CD4-positive, CD25-positive, alpha-beta regulatory T cell (primary cell): ENCODE measurements around the gene SESTD1. TPM values are rescaled to one million over a fixed set of nuclear protein-coding genes. Genes with fewer than 3 reads are reported as not detected.

Experiments used
- ATAC-seq, 2 donors: fragments of 150-1000 bp; cut with Tn5 transposase; one replicate each; pipeline ENCODE4 v1.10.0; 2021; ENCODE audit warnings: low read depth in 2 of 2, moderate number of reproducible peaks in 2 of 2, moderate library complexity in 1 of 2
- DNase-seq, 3 donors: peaks; one replicate each; pipeline versions ENCODE4 v3.0.0 to v3.0.0-alpha.2; 2012 to 2022; ENCODE audit warnings: mixed read lengths in 1 of 3
- H3K27ac ChIP-seq: one replicate; pipeline ENCODE4 v1.7.0; 2013; ENCODE audit warnings: mild to moderate bottlenecking, low read length; ENCODE audit not compliant: insufficient read depth, poor library complexity, severe bottlenecking
- H3K27me3 ChIP-seq: one replicate; pipeline ENCODE4 v1.7.0; 2013; ENCODE audit warnings: low read length; ENCODE audit not compliant: control insufficient read depth, insufficient read depth
- H3K36me3 ChIP-seq: one replicate; pipeline ENCODE4 v1.7.0; 2013; ENCODE audit warnings: mild to moderate bottlenecking, low read length, moderate library complexity; ENCODE audit not compliant: control insufficient read depth, insufficient read depth
- H3K4me1 ChIP-seq: 2 replicates; pipeline ENCODE4 v1.7.0; 2013; ENCODE audit warnings: mild to moderate bottlenecking, low read length; ENCODE audit not compliant: insufficient read depth, control insufficient read depth, poor library complexity, severe bottlenecking
- H3K4me3 ChIP-seq: one replicate; pipeline ENCODE4 v1.7.0; 2013; ENCODE audit warnings: low read depth, mild to moderate bottlenecking, low read length, moderate library complexity
- H3K9me3 ChIP-seq, 2 experiments: 1 replicate in 1 of 2; 2 replicates in 1 of 2; pipeline ENCODE4 v1.7.0; 2013; ENCODE audit warnings: low read length in 2 of 2, mild to moderate bottlenecking in 1 of 2, moderate library complexity in 1 of 2; ENCODE audit not compliant: control insufficient read depth in 2 of 2
- H3K27ac Mint-ChIP-seq, 3 donors: one replicate each; pipeline ENCODE4 v1.8.0; 2020 to 2022; ENCODE audit warnings: mild to moderate bottlenecking in 3 of 3, mixed read lengths in 3 of 3, moderate library complexity in 2 of 3
- H3K27me3 Mint-ChIP-seq: one replicate; pipeline ENCODE4 v1.8.0; 2022; ENCODE audit warnings: mild to moderate bottlenecking, mixed read lengths
- H3K36me3 Mint-ChIP-seq: one replicate; pipeline ENCODE4 v1.8.0; 2020; ENCODE audit warnings: mixed read lengths
- H3K4me1 Mint-ChIP-seq, 4 donors: one replicate each; pipeline ENCODE4 v1.8.0; 2020 to 2022; ENCODE audit warnings: mixed read lengths in 4 of 4, mild to moderate bottlenecking in 1 of 4
- H3K4me3 Mint-ChIP-seq, 4 donors: one replicate each; pipeline ENCODE4 v1.8.0; 2020 to 2022; ENCODE audit warnings: mild to moderate bottlenecking in 4 of 4, mixed read lengths in 4 of 4, moderate library complexity in 3 of 4
- H3K9me3 Mint-ChIP-seq, 7 donors: one replicate each; pipeline ENCODE4 v1.8.0; 2020 to 2022; ENCODE audit warnings: mixed read lengths in 7 of 7, mild to moderate bottlenecking in 3 of 7, moderate library complexity in 2 of 7
- polyA plus RNA-seq, 4 donors: library from polyadenylated mRNA; unstranded; fragments of 300-500 nt; fragmentation: Illumina TruSeq; gene quantifications; one replicate each; pipeline ENCODE4 v1.2.3, GENCODE V29; 2021
- total RNA-seq: library from RNA; stranded (reverse); gene quantifications from one replicate; pipeline ENCODE4 v1.2.3, GENCODE V29; 2022

SESTD1 gene
- total and polyA plus RNA-seq, 5 donors from 2014 or later = 0.63 to 7.3 (median 2.8) TPM

DNA sequence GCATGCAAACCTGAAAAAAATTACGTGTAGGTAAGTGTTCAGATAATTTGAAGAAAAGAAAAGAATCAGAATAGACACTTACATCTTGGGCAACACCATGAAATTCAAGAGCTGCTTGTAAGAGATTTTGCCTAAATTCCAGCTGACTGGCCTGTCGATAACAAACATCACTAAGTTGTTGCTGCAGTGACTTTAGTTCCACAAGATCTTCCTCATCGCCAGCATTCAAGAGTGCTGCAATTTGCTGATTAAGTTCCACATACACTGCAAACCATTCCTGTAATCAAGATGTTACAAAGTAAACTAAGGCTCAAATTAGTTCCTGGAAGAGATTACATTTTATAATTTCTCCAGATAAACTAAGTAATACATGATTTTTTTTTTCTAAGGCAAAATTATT lies 140.3 kb downstream of the SESTD1 start:
- no peaks in the 10 kb centered on the region for H3K27me3 Mint-ChIP-seq

DNA sequence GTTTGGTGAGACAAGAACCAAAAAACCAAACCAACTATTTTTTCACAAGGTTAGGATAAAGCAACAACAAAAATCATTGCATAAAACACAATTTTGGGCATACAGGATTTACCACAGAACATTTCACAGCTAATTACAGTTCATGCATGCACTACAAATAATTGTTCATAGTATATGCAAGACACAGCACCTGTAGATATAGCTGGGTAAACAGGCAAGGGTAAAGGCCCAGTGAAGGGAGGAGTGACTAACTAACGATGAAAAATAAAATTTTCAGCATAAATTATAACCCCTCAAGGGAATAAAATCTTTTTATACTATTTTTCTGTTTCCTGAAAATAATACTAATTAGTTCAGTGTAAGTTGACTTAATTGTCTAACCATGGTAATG lies 141.4 kb downstream of the SESTD1 start:
- H3K27ac ChIP-seq = no peak overlapping the region

More for the DNA sequence above, 140.3 kb downstream of the SESTD1 start:
- no peaks in the 10 kb centered on the region for H3K9me3 ChIP-seq
- DNase-seq (no peak), ATAC-seq (no peak)
- no peak overlapping the region for H3K4me3 Mint-ChIP-seq
- no peaks in the 10 kb centered on the region for H3K4me1 ChIP-seq
- no peaks in the 10 kb centered on the region for H3K36me3 ChIP-seq
- peaks cover 3 to 10% (median 6%) of the 10 kb centered on the region in 4 donors for H3K4me1 Mint-ChIP-seq
- no peak overlapping the region for H3K27ac Mint-ChIP-seq
- H3K27ac ChIP-seq = no peak overlapping the region
- no peak overlapping the region for H3K4me3 ChIP-seq
- H3K36me3 Mint-ChIP-seq = no peaks in the 10 kb centered on the region
- H3K9me3 Mint-ChIP-seq = no peaks in the 10 kb centered on the region
- no peaks in the 10 kb centered on the region for H3K27me3 ChIP-seq

DNA sequence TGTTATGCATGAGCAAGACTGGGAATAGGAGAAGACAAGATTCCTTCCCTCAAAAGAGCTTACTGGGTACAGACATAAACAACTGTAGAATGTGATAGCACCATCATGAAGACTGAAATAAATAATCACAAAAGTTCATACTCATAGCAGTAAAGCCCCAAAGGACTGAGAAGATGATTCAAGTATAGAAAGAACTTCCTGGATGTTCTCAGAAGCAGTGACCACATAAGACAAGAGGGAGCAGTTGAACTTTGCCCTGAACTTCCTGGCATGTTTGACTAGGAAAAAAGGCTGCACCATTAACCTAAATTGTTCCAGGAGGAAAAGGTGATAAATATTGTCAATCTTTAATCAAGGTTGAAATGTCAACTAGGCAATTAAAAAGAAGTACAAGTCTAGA lies 156.9 kb downstream of the SESTD1 start:
- H3K9me3 ChIP-seq = no peaks in the 10 kb centered on the region
- no peaks in the 10 kb centered on the region for H3K36me3 ChIP-seq
- no peaks in the 10 kb centered on the region for H3K27me3 ChIP-seq
- Mint-ChIP-seq H3K9me3 (no peaks in the 10 kb centered on the region), H3K27ac (peak overlapping the region; percentile 0 to 97 (median 23)), H3K4me3 (peak overlapping the region in 3 of 4 donors; percentile 1 to 37 (median 26)), H3K36me3 (no peaks in the 10 kb centered on the region), H3K27me3 (no peaks in the 10 kb centered on the region), H3K4me1 (peaks cover 10 to 39% (median 36%) of the 10 kb centered on the region in 4 donors)
- DNase-seq (peak in 1 of 3 donors; percentile 69), ATAC-seq (peak; percentile 68 to 70)
- peaks cover 25% of the 10 kb centered on the region for H3K4me1 ChIP-seq
- H3K4me3 ChIP-seq = peak overlapping the region; percentile 33
- H3K27ac ChIP-seq = peak overlapping the region; percentile 35

More for the DNA sequence above, 141.4 kb downstream of the SESTD1 start:
- Mint-ChIP-seq H3K9me3 (no peaks in the 10 kb centered on the region), H3K27ac (no peak overlapping the region), H3K36me3 (no peaks in the 10 kb centered on the region), H3K4me3 (no peak overlapping the region), H3K4me1 (peaks cover 3 to 12% (median 8%) of the 10 kb centered on the region in 4 donors), H3K27me3 (no peaks in the 10 kb centered on the region)
- ATAC-seq (no peak), DNase-seq (no peak)
- Histone ChIP-seq H3K4me3 (no peak overlapping the region), H3K4me1 (no peaks in the 10 kb centered on the region), H3K9me3 (no peaks in the 10 kb centered on the region), H3K27me3 (no peaks in the 10 kb centered on the region), H3K36me3 (no peaks in the 10 kb centered on the region)

DNA sequence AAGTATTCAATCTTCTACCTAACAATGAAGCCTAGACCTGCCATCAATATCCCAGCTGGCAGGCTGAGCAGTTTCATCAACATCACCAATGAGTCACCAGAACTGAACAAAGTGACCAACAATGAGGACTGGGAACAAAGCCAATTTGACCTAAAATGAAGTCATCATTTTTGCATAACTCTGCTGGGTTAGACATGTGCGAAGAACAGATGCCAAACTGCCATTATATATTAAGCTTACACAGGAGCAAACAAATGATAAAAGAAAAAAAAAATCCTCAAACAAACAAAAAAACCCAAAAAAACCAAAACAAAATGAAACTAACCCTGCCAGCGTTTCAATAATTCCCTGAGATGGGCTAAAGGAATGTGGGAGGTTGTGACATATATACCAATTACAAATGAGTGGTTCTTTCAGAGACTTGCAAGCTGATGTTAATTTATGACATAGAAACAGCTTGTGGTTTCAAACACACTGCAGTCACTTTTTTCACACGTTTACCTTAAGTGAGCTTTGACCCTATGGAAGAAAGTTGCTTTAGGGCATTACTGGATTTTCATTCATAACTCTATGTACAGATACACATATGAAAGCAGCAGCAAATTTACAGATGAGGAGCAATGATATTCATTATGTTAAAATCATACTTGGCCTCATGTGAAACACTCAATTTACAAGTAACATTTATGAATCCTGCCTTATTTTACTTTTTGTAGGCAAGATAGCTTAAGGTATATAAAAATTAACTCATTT lies 157.8 kb downstream of the SESTD1 start:
- no peaks in the 10 kb centered on the region for H3K9me3 Mint-ChIP-seq
- no peaks in the 10 kb centered on the region for H3K27me3 Mint-ChIP-seq
- Histone ChIP-seq H3K4me3 (peak overlapping the region; percentile 16), H3K36me3 (no peaks in the 10 kb centered on the region), H3K4me1 (peaks cover 25% of the 10 kb centered on the region), H3K9me3 (no peaks in the 10 kb centered on the region), H3K27ac (peak overlapping the region; percentile 35), H3K27me3 (no peaks in the 10 kb centered on the region)
- H3K36me3 Mint-ChIP-seq = no peaks in the 10 kb centered on the region
- H3K4me3 Mint-ChIP-seq = peak overlapping the region in 1 of 4 donors; percentile 5
- H3K27ac Mint-ChIP-seq = peak overlapping the region; percentile 23 to 86 (median 27)
- DNase-seq (peak in 1 of 3 donors; percentile 26), ATAC-seq (peak; percentile 32 to 54)
- H3K4me1 Mint-ChIP-seq = peaks cover 10 to 39% (median 35%) of the 10 kb centered on the region in 4 donors

DNA sequence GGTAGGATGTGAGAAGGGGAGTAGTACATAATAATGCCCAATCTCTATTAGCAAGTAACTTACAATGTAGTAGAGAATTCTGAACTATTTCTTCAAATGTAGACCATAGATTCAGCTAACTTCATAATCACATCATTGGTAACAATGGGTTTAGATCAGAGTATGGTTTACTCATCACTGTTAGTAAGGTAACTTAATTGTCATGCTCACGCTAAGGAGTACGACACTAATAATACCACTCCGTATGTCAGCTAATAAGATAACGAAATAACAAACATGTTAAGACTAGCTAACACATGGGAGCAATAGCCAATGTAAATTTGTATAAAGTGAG lies 158.3 kb downstream of the SESTD1 start:
- H3K27me3 ChIP-seq = no peaks in the 10 kb centered on the region
- no peak for ATAC-seq
- no peak overlapping the region for H3K27ac ChIP-seq
- H3K36me3 Mint-ChIP-seq = no peaks in the 10 kb centered on the region
- H3K27me3 Mint-ChIP-seq = no peaks in the 10 kb centered on the region
- H3K9me3 Mint-ChIP-seq = no peaks in the 10 kb centered on the region
- peaks cover 10 to 39% (median 35%) of the 10 kb centered on the region in 4 donors for H3K4me1 Mint-ChIP-seq
- peaks cover 25% of the 10 kb centered on the region for H3K4me1 ChIP-seq
- H3K4me3 Mint-ChIP-seq = peak overlapping the region in 2 of 4 donors; percentile 5 to 9
- no peaks in the 10 kb centered on the region for H3K36me3 ChIP-seq
- H3K9me3 ChIP-seq = no peaks in the 10 kb centered on the region
- peak overlapping the region; percentile 16 for H3K4me3 ChIP-seq
- DNase-seq = no peak
- H3K27ac Mint-ChIP-seq = peak overlapping the region in 2 of 3 donors; percentile 23 to 86

DNA sequence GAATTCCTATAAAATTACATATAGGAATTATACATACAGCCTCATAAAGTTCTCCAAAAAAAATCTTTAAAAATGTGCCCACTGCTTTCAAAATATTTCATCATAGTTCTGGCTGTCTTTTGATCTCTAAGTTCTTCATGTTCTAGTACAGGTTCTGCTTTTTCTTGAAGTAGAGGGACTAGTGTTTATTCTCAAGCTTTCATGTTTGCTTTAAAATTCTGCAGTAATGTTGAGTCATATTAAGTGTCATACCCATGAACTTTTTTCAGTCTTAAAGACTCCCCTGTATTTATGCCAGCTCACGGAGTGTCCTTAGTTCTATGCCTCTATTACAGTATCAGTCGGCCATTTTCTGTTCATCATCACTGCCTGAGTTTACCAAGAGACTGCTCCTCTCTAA lies 159.9 kb downstream of the SESTD1 start:
- Histone ChIP-seq H3K27me3 (no peaks in the 10 kb centered on the region), H3K36me3 (no peaks in the 10 kb centered on the region), H3K9me3 (no peaks in the 10 kb centered on the region), H3K4me1 (peaks cover 25% of the 10 kb centered on the region), H3K27ac (no peak overlapping the region), H3K4me3 (no peak overlapping the region)
- no peak overlapping the region for H3K27ac Mint-ChIP-seq
- no peaks in the 10 kb centered on the region for H3K36me3 Mint-ChIP-seq
- no peak for ATAC-seq
- no peak overlapping the region for H3K4me3 Mint-ChIP-seq
- H3K4me1 Mint-ChIP-seq = peaks cover 10 to 36% (median 32%) of the 10 kb centered on the region in 4 donors
- H3K27me3 Mint-ChIP-seq = no peaks in the 10 kb centered on the region
- H3K9me3 Mint-ChIP-seq = no peaks in the 10 kb centered on the region
- no peak for DNase-seq

DNA sequence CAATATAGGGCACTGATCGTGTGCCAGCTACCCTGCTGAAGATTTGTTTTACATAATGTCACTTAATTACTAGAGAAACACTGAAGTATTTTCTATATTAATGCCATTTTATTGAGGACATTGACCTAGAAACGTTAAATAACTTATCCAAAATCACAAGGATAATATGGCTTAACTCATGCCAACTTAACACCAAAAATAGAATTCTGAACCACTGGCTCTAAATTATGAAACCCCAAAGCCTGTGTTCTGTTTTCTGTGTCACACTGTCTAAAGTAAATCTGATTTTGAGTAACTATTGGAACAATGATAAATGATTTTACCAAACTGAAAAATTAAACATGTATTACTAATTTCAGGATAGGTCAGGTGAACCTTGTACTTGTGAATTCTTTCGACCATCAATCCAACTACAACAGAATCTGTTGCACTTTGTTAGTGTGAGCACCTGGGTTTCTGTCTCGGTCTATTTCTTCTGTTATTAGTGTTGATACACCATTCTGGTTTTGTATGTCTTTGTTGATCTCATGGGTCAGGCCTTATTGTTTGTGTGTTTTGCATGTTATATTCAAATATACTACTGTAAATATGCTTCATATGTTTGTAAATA lies 166.4 kb downstream of the SESTD1 start:
- no peak for DNase-seq
- H3K36me3 Mint-ChIP-seq = no peaks in the 10 kb centered on the region
- H3K4me1 Mint-ChIP-seq = peaks cover 13 to 30% (median 23%) of the 10 kb centered on the region in 4 donors
- H3K4me3 Mint-ChIP-seq = no peak overlapping the region
- Histone ChIP-seq H3K27me3 (no peaks in the 10 kb centered on the region), H3K36me3 (no peaks in the 10 kb centered on the region), H3K4me1 (peaks cover 21% of the 10 kb centered on the region), H3K9me3 (no peaks in the 10 kb centered on the region), H3K27ac (no peak overlapping the region), H3K4me3 (no peak overlapping the region)
- H3K27ac Mint-ChIP-seq = peak overlapping the region in 1 of 3 donors; percentile 35
- ATAC-seq = no peak
- peaks cover 0 to 5% (median 0%) of the 10 kb centered on the region in 7 donors for H3K9me3 Mint-ChIP-seq
- no peaks in the 10 kb centered on the region for H3K27me3 Mint-ChIP-seq
